Glomerular visceral epithelial cell (primary cell): Measurements from ENCODE around the gene ZSCAN10.
A peak's percentile ranks its signal among the peaks of the same experiment; 100 is the strongest.

Experiments
- DNase-seq: peaks from one replicate; pipeline ENCODE4 v3.0.0-alpha.2; 2016; ENCODE audit errors: extremely low spot score

The ZSCAN10 gene

DNA sequence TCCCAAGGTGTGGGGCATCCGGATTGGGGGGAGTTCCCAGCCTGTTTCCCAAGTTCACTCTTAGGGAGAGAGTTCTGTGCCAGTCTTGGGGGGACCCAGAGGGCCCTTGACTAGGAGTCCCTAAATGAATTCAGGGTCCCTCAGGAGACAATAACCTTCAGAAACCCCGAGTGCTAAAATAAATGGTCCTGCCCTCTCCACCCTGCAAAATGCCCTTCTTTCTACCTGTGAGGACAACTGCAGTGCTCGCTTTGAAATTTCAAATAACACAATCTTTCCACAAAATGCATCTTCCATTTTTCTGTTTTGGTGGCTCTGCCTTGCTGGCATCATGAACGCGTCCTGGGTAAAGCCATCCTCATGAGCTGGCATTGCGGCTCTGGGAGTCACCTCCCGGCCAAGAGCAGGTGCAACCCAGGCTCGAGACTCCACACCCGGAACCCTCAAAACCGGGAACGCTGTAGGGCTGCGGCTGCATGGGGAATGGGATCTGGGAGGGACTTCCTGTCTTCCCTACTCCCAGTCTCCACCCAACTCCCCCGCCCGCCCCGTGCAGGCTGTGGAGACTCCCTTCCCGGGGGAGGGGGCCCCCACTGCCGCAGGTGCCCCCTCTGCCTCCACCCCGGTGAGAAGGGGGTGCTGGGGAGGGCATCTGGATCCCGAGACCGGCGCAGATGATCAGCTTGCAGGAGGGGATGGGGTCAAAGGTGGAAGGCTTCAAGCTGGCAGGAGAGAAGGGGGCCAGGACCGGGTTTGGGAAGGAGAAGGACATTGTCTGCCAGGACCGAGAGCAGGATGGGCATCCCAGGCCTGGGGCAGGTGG, 13.2 kb upstream of the ZSCAN10 start, which contains the start of gene ZNF205:
Gene ZNF205, plus strand, starts transcription at position 529 of the 823 bp plus-strand sequence. CDS start 845 bp downstream, outside the sequence.
- peak; percentile 72 for DNase-seq

GRCh38 chr16:3106205-3106928, 7.3 kb upstream of the ZSCAN10 start:
- DNase-seq: peak; percentile 93

GRCh38 chr16:3101841-3102470, 2.9 kb upstream of the ZSCAN10 start:
- DNase-seq: no peak

- DNase-seq: no peak
Measured at GRCh38 chr16:3101018-3101840, 2.1 kb upstream of the ZSCAN10 start.

DNA sequence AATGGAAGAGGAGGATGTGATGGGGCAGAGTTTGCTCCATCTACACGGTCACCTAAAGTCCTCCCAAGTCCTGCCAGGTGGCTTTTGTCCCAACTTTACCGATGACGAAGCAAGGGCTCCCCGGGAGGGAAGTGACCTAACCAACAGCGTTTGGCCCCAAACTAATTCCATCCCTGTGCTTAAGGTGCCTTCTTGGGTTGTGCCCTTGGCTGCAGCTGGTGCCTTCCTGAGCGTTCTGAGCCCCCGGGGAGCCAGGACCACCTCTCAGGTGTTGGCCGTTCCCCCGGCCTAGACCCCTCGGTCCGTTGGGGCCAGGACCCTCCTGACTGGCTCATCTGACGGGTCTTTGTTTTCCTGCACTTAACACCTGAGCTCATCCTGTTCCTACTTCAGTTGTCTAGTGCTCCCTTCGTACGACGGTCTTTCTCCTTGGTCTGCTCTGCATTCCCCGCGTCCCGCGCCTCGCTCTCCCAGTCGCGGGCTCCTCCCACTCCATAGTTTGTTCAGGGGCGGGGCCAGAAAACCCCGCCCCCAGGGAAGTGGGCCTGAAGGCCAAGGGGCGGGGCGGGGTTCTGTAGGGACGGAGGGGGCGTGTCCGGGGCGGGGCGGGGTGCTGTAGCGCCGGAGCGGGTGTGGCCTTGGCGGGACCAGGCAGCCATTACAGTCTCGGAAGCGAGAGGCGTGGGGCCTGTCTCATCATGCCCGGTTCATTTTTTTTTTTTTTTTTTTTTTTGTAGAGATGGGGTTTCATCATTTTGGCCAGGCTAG, 822 bp upstream of the ZSCAN10 start:
- DNase-seq: peak; percentile 70

- no peak for DNase-seq
Measured at GRCh38 chr16:3099395-3099731, 269 bp upstream of the ZSCAN10 start.

- DNase-seq: no peak
Measured at GRCh38 chr16:3097266-3097665, 1.8 kb downstream of the ZSCAN10 start.

DNA sequence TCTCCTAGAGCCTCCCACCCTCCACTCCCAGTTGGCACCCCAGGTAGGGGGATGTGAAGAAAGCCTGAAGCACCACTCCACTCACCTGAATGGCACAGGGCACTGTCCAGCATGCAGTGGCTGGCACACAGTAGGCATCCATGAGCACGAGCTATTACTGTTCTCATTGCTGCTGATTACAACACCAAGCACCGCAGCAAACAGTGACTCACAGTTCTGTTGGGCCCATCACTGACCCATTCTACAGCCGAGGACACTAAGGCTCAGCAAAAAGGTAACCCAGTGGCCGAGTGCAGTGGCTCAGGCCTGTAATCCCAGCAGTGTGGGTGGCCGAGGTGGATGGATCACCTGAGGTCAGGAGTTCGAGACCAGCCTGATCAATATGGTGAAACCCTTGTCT, 2.7 kb downstream of the ZSCAN10 start:
- no peak for DNase-seq

GRCh38 chr16:3095869-3096268, 3.2 kb downstream of the ZSCAN10 start:
- no peak for DNase-seq

DNA sequence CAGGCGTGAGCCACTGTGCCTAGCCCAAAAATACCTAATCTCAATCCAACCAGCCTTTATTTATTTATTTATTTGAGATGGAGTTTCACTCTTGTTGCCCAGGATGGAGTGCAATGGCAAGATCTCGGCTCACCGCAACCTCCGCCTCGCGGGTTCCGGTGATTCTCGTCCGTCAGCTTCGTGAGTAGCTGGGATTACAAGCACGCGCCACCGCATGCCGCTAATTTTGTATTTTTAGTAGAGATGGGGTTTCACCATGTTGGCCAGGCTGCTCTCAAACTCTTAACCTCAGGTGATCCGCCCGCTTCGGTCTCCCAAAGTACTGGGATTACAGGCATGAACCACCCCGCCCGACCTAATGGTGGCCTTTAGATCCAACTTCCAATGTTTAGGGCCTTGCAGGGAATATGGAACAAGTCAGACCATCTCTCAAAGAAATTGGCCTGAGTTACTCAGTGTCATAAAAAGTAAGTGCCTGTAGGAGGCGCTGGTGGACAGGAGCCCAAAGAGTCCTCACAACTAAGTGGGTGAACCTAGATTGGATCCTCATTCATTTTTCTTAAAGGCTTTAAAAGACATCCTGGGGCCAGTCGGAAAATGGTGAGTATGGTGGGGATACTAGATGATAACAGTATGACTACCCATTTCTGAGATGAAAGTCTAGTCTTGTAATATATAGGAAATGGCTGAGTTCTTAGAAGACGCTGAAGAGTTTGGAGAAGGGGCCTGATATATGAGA, 4.6 kb downstream of the ZSCAN10 start:
- DNase-seq: peak; percentile 32

DNA sequence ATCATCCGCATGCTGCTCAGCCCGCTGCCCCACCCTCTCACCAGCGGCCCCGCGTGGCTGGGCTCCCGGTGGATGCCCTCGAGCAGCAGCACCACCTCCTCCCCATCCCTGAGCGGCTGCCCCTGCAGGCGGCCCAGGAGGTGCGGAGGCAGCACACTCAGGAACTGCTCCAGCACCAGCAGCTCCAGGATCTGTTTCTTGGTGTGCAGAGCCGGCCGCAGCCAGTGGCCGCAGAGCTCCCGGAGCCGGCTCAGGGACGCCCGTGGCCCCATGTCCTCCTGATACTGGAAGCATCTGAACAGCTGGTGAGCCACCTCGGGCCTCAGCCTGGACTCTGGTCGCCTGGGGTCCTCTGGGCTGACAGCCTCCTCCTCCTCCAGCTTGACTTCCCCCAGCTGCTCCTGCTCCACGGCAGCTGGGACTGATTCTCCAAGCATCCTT, 6.6 kb downstream of the ZSCAN10 start:
- no peak for DNase-seq

DNA sequence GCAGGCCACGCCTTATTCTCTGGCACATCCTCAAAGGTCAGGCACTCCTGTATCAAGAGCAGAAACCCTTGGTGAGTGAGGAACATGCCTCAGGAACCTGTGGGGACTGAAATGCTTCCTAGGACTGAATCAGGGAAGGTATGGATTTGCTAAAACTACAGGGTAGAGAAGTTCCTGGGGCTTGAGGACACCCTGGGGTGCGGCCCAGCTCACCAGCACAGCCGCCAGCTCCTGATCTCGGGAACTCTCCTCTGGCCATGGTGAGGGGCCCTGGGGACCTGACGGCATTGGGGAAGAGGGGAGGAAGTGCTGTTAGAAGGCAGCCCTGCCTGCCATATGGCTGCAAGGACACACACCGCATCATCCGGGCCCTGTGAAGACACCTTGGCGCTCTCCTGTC, 7.5 kb downstream of the ZSCAN10 start:
- DNase-seq: no peak

GRCh38 chr16:3089717-3090592, 9.1 kb downstream of the ZSCAN10 start:
- no peak for DNase-seq

DNA sequence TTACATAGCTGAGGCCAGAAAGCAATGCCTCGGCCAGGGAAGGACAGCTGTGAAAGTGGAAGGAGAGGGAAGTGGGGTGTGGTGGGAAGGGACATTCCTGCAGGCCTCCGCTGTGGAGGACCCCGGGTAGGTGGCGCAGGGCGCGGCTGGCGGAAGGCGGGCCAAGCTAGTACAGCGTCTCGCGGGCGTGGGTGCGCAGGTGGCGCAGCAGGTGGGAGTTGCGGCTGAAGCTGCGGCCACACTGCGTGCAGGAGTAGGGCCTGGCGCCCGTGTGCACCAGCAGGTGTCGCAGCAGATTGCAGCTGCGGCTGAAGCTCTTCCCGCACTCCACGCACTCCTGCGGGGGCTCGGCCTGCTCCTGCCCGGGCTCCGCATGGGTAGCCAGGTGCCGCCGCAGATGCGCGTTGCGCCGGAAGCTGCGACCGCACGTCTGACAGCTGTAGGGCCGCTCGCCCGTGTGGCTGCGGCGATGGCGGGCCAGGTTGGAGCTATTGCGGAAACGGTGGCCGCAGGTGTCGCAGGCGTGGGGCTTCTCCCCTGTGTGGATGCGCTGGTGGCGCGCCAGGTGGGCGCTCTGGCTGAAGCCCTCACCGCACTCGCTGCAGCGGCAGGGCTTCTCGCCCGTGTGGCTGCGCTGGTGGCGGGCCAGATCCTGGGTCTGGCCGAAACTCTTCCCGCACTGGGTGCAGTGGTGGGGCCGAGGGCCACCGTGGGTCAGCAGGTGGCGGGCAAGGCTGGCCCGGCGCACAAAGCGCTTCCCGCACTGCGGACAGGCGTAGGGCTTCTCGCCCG, 10.0 kb downstream of the ZSCAN10 start:
- DNase-seq: no peak

- DNase-seq: no peak
Measured at GRCh38 chr16:3088450-3088849, 10.6 kb downstream of the ZSCAN10 start.

- DNase-seq: no peak
Measured at GRCh38 chr16:3087243-3088235, 11.6 kb downstream of the ZSCAN10 start.

DNA sequence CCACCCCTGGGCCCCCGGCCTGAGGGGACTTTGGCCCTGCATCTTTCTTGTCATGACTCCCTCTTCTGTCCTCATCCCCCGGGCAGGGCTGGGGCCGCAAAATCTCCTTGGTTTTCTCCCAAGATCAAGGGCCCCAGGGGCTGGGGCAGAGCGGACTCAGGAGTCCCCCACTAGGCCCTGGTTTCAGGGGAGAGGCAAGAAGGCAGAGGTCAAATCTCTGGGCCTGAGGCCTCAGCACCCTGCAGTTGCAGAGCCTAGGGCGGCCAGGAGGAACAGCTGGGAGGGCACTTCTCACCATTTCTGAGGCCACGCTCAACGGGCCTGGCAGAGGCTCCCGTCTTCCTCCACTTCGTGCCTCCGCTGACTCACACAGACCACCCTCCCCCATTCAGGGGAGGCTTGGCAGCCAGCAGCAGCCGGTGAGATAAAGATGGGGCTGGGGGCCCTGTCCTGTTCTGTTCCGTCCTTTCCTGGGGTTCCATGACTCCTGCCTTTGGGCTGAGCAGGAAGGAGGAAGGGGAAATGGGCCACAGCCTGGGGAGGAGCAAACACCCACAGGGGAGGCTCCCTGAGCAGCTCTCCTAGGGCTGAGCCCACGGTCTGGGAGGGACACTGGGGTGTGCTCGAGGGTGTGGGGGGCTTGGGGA, 12.4 kb downstream of the ZSCAN10 start:
- no peak for DNase-seq
